Amniotic stem cell (primary cell): ENCODE measurements around the gene MUC13.

Experiments
- DNase-seq: peaks from one replicate; lab custom pipeline; 2025; lab: John Stamatoyannopoulos, UW

Gene MUC13

DNA sequence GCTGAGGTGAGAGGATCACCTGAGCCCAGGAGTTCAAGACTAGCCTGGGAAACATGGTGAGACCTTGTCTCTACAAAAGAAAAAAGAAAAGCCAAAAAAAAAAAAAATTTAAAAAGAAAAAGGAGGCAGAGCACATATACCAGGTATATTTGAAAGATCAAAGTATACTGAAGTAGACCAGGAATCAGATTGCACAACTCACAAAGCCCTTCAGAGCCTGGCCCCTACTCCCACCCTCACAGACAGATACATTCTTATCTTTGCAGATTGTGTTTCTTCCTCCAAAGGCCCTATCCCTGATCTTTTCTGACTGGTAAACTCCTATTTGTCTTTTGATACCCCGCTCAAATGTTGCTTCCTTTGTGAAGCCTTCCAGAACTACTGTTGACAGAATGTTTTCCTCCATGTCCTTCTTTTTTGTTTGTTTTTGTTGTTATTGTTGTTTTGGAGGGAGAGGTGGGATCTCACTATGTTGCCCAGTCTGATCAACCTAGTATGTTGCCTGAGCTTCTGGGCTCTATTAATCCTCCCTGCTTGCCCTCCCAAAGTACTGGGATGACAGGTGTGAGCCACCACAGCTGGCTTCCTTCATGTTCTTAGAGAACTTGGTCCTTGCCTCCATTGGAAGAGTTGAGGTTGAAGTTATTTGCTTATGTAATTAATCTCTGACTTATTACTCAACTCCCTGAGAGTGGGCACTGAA is 37.6 kb downstream of the MUC13 start:
- DNase-seq: no peak

DNA sequence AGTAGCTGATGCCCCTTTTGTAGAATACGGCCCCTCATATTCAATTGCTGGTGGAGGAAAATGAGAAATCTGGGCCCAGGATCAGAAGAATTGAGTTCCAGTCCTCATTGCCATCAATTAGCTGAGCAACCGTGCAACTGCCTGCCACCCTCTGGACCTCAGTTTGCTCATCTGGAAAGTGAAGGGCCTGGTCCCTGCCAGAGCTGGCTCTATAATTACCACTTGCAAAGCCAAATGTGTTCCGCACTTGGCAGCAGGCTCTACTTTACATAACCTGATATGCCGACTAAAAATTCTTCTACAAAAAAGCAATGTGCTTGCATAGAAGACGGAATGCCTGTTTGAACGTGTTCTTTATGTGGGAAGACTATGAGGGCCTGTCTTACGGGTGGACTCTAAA is 38.8 kb downstream of the MUC13 start:
- DNase-seq: no peak

DNA sequence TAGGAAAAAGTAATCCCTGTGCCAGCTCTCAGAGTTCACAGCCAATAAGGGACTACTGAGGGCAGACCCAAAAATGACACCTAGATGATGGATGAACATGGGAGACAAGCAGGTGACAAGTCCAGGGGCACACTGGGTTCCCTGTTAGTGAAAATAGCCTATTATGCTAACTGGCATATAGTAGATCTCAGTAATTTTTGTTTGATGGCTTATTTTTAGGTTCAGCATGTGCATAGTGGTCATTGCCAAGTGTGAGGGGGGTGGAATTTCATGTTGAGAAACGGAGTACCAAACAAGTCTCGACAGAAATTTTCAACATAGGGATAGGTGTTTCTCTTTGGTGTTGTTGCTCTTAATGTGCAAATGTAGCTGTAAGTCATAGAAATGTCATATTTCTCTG is 41.0 kb downstream of the MUC13 start:
- no peak for DNase-seq

DNA sequence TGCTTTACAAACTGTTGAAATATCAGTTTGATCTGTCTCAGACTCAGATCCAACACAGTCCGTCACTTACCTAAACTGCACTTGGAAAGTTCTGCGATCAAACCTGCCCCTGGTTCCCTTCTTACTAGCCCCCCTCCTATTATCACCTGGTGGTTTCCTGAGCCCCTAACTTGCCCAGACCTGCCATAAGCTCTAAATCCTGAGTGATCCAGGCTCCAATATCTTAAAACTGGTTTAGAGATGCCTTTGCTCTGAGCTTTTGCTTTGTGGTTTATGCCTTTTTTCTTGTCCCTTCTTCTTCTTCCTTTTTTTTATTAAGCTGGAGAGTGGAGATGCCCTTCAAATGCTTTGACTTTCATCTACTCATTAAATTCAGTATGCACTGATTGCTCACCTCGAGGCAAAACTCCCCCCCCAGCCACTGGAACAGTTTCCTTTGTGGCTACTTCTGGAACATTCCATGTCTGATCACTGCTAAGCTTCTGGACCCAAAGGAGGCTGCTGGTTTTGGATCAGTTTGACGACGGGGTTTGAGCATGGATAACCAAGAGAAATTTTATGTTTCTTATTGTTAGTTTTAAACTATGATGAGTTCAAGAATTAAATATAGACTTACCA is 43.9 kb downstream of the MUC13 start:
- DNase-seq: no peak

DNA sequence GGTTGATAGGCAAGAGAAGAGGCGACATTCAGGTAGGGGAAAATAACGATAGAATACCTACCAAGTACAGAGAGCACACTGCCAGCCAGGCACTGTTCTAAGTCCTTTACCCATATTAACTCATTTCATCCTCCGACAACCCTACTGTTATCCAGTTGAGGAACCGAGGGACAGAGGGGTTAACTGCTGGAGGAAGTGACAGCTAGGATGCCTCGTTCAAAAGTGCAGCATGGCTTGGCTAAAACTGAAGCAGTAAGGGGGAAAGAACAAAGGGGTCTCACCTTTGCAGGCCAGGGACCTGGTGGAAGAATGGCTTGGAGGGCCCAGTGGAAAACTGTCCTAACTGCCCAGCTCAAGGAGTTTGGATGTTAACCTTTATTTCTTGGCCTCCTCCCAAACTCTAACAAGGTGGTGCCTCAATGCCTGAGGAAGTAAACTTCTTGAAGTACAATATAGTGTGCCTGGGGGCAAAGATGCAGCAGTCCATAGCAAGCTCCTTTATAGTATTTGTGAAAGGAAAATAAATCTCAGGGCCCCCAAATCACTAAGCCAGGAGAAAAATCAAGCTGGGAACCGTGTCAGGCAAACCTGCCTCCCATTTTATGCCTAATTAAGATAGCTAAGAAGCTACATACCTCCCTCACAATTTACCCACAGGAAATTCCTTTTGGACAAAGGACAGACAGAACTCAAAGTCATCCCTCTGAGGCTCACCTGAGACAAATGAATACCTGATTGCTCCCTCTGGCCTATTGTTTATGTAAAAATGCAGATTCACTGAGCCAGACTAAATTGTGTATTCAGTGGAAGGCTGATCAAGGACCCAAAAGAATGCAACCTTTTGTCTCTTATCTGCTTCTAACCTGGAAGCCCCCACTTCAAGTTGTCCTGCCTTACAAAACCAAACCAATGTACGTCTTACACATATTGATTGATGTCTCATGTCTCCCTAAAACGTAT is 45.8 kb downstream of the MUC13 start:
- DNase-seq: no peak

DNA sequence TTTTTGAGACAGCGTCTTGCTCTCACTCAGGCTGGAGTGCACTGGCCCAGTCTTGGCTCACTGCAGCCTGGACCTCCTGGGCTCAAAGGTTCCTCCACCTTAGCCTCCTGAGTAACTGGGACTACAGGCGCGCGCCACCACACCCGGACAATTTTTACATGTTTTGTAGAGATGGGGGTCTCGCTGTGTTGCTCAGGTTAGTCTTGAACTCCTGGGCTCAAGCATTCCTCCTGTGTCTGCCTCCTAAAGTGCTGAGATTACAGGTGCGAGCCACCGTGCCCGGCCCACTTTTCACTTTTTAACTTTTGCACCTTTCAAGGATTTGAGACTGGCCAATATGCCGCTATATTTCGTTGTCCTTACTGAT is 46.6 kb downstream of the MUC13 start:
- no peak for DNase-seq

DNA sequence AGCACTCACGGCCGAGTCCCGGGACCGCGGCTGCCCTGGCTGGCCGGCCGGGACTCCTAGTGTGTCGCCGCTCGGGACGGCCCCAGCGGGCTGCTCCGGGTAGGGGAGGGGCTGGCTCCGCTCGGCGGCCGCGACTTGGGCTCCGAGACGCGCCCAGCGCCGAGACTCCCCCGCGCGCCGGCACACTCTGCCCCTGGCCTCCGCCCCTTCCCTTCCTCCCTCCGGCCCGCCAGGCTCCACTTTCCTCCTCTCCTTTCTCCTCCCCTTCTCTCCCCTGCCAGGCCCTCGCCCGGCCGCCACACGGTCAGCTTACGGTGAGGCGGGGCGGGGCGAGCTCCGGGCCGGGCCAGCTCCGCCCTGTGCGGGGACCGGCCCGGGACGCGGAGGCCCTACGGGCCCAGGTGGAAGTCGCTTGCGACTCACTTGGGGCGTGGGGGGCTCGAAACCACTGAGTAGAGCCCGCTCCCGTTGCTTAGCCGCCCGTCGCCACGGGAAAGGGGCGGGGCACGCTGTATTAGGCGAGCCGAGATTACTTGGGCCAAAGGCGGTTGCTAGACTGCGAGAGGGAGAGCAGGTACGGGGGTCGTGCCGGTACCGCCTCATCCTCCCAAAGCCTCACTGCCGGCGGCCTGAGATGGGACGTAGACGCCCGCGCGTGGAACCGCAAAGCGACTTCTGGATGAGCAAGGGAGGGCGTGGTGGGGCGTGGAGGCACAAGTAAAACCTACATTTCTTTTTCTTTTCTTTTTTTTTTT is 47.2 kb downstream of the MUC13 start, which contains the start of gene ITGB5:
TSS of gene ITGB5 (minus strand) at position 189 of the 755 bp plus-strand sequence. CDS start 365 bp downstream, outside the sequence.
- DNase-seq: peak; percentile 56

DNA sequence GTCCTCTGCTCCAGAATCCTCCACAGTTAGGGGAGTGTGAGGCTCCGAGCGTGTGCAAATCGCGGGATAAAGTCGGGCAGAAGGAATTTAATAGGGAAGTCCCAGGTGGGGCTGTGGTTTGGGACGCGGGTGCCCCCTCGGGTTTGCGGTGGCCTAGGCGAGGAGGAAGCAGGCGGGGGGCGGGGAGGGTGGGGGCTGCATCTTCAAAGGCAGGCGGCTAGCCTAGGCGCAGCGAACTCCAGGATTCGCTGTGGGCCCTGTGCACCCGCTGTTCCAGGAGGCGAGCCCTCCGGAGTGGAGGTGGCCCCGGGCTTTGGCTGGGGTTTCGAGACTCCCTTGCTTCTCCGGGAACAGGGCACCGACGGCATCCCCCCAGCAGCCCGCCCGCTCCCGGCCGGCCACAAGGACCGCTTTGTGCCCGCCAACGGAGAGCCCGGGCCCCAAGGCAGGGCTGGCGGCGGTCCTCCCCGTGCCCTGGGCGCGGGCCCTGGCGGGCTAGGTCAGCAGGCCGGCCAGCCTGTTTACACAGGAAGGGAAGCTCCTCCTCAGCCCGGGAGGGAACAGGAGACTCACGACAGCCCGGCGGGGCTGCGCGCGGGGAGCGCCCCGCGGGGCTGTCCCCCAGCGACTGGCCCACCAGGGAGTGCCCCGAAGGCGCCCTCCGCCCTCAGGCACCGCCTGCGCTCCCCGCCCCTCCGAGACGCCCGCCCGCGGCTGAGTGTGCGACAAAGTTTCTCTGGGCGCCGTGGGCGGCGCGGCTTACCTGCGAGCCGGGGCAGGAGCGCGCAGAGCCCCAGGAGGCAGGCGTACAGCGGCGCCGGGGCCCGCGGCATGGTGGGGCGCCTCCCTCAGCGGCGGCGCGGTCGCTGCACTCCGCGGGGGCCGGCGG is 48.1 kb downstream of the MUC13 start:
- DNase-seq: peak; percentile 29

DNA sequence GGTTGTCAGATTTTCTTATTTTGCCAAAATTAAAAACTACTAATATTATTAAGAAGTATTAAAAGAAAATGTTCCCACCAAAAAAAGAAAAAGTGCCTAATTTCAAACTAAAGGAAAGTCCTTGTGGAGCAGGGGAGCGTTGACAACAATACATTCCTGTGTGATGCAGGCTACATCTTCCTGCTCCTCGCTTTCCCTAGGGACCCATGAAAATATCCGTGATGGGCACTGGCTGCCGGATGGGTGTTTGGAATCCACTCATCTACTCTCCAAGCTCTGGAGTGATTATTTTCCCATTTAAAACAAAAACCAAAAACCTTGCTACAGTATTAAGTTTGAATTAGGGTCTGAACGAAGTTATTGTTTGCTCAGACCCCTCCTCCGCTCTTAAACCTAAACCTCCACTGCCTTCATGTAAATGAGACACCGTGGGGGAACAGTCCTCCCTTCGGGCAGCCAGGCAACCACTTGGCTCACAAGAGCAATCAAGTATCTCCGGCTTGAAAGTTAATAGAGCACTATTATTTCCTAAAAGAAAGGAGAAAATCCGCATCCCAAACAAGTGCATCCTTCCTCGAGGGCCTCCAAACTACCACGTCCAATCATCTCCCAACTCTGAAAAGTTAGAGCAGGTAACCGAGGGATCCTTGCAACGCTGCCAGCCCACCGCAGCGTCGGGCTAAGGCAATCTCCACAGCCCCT is 48.9 kb downstream of the MUC13 start:
- no peak for DNase-seq

DNA sequence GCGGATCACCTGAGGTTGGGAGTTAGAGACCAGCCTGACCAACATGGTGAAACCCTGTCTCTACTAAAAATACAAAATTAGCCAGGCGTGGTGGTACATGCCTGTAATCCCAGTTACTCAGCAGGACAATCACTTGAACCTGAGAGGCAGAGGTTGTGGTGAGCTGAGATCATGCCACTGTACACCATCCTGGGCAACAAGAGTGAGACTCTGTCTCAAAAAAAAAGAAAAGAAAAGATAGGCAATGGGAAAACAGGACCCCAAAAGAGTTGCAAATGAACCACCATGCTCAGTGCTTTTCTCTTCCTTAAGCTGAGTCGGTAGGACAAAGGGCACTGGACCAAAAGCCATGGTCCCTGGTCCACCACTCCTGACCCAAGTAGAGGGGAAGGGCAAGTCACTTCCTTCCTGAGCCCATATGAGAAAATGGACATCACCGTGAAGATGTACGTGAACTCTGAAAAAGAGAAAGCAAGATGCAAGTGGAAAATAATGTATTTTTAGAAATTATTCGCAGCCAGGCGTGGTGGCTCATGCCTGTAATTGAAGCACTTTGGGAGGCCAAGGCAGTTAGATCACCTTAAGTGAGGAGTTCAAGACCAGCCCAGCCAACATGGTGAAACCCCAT is 50.0 kb downstream of the MUC13 start:
- DNase-seq: no peak

DNA sequence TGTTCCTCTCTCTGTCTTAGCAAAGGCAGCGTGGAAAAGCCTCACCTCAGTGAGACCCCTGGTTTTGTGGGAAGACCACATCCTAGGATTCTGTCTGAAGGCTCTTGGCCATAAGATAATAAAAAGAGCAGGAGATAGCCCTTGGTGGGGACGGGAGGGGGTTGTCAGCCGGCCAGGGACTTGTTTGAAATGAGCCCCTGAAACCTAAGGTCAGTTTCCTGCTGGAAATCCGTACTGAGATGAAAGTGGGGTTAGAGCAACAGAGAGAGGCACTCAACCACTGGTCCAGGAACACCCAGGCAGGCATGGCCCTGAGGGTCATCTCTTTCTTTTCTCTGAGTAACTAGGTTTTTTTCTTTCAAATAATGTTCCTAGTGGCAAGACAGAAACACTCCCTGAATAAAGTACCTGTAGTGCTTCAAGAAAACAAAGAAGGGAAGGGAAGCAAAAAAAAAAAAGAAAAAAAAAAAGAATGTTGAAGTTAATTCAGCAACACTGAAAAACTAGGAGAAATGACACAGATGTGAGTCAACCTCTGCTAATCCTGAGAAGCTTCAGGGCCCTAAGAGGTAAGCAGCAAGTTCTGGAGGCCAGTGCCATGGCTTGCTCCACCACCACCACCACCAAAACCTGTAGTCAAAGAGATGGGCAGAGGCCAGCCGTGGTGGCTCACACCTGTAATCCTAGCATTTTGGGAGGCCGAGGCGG is 50.6 kb downstream of the MUC13 start:
- DNase-seq: no peak

DNA sequence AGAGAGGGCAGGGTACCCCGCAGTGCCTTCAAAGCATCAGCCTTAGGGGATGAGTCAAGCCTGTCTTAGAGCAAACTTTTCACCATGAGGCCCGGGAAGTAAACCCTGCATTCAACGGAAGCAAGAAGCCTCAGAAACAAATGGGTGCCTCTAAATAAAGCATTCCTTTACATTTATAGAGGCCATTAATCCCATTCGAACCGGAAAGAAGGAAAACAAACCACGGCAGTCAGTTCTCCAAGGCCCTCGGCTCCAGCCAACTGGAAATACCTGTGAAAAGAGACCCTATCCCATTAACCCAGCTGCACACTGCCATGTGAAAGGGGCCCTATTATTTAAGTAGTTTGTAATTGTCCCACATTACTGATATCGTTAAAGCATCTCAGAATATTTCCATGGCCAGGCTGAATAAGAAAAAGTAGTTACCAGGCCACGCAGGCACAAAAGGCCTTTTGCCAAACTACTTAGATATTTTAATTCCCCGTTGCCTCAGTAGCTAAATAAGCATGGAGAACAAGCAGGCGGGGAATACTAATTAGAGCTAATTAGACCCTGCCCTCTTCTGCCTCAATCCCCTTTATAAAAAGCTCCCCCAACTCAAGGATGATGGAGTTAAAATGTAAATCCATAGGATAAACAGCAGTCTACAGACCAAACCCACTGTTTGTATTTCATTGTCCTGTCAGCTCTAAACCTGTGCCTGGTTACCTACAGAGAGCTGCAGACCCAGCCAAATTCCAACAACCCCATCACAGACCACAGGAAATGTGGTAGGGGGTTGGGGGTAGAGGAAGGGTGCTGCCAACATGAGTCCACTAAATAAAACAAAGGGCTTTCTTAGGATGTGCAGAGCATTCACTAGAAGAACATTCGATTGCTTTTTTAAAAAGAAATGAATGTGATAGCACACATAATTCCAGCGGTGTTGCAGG is 51.5 kb downstream of the MUC13 start:
- no peak for DNase-seq

DNA sequence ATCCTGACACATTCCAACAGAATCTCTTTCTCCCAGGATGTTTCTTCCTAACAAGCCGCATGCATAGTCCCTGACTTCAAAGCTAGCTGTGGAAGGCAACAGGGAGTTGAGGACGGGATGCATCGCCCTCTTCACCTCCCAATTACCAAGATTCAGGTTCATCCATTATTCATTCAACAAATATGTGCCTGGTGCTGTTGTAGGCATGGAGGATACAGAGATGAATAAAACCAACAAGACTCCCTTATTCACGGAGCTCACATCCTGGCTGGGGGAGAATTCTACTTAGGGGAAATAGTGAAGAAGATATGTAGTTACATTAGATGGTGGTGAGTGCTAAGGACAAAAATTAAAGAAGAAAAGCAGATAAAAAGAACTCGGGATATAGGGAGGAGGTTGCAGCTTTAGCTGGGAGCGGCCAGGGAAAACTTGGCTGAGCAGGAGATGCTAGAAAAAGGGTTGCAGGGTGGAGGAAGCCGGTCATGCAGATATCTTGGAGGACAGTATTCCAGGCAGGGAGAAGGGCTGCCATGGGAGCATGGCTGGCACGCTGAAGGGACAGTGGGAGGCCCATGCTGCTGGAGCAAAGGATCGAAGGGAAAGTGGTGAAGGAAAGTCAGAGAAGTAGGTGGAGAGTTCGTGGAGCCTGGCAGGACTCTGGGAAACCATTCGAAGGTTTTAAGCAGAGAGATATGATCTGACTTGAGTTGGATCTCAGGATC is 52.4 kb downstream of the MUC13 start:
- DNase-seq: no peak

DNA sequence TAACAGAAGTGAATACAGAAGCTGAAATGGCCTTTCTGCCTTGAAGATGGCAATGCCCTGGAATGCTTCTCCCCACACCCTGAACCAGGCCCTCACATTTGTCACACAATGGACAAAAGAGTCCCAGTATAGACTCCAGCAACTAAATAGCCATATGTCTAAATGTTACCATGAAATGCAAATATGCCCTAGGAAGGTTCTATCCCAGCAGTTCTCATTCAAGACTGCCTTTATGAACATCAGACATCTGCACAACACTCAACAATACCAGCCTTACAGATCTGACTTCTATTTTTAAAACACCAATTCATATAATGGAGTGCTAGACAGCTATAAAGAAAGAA is 55.2 kb downstream of the MUC13 start:
- no peak for DNase-seq

DNA sequence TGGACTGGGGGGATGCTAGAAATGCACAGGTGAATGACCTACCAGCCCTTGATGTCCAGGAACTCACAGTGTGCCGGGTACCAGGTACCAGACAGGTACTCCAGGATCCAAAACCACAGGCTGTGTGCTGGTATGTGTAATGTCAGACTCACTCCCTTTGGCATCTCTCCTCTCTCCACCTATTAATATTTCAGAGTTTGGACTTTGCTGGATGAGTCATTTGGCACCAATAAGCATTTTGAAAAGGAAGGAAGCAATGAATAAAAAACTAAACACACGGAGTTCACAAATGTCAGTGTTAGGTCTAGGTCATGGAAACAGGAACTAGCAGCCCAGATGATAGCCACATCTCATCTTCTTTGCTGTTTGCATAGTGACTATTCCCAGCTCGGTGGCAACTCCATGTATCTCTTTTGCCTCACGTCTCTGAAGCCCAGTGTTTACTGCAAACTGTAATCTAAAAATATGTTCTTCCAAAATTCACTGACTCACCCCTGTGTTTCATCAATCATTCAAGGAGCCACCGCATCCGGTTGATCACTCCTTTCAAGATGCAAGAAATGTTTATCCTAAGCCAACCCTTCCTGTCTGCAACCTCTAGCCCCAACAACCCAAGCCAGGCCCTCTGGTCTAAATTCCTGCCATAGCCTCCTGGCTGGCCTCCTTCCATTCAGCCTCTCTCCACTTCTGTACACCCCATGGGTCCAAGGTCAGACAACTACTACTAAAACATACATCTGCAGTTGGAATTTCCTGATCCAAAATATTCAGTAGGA is 55.8 kb downstream of the MUC13 start:
- peak; percentile 74 for DNase-seq

DNA sequence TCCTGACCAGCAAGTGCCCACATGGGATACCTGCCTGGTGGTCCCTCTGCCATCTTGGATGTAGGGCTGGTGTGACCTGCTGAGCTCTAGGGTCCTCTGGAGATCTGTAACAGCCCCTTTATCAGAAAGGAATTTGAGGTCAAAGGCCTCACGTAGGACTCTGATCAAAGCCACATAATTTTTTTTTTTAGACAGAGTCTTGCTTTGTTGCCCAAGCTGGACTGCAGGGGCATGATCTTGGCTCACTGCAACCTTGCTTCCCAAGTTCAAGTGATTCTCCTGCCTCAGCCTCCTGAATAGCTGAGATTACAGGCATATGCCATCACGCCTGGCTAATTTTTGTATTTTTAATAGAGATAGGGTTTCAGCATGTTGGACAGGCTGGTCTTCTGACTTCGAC is 56.9 kb downstream of the MUC13 start:
- no peak for DNase-seq

DNA sequence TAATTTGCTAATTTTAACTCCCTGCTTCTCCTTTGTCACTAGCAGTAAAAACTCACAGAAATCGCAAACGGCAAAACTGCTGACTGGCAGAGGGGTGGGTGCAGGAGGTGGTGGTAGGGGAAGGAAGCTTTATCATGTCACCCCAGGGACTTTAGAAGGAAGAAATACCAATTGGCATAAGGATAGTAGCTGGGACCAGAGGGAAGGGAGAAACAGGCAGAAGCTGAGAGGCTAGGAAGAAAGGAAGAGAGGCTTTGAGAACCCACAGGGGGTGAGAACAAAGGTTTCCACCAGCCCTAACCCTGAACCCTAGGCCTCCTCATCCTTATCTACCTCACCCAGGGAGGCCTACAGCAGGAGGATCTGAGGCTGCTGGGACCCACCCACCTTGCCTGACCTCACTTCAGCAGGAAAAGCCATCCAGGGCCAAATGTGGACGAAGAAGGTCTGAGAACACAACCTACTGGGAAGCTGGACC is 58.1 kb downstream of the MUC13 start:
- DNase-seq: no peak
